GM21526 (cell line): ENCODE measurements around the gene TULP4.
"Not testable (repeated sequence)": the region's sequence is repeated elsewhere in the genome, so short reads cannot be mapped to it uniquely, and the experiment has no call there.

ENCODE experiments used
- ATAC-seq: cut with Tn5 transposase; IDR thresholded peaks from one replicate; pipeline ENCODE4 v1.9.1; 2021; ENCODE audit warnings: moderate library complexity; ENCODE audit not compliant: unreplicated experiment, low FRiP score

The TULP4 gene

DNA sequence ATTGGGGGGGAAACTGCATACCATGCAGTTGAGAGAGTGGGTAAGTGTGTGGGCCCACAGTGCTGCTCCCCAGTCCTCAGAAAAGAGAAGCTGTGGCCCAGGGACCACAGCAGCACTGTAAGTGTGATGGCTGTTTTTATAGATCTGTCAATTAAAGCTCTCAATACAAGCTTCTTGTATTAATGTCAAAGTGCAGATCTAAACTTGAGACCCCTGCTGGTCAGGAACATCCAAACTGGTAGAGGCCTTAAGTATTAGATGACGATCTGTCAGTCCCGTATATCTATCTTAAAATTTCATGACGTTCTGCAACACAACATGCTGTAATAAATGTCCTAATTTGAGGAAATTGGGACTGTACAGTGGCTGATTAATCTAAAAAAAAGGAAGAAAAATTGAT lies 74.8 kb downstream of the TULP4 start:
- no peak for ATAC-seq

DNA sequence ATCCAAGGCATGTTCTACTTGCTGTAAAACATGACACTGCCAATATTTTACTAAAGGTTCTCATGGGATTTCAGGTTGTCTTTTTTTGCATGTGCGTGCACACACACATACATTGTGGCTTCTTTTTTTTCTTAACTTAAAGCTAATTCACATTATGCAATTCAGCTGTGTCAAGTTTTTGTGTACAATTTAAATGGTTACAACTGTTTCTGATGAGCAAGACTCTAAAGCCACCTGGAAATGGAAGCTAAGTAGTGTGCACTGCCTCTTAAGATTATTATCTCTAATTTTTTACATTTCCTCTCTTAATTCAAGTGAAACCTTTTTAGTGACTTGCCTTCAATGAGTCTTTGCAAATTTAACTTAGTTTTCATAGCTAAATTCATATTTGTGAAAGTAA lies 75.3 kb downstream of the TULP4 start:
- ATAC-seq = no peak

DNA sequence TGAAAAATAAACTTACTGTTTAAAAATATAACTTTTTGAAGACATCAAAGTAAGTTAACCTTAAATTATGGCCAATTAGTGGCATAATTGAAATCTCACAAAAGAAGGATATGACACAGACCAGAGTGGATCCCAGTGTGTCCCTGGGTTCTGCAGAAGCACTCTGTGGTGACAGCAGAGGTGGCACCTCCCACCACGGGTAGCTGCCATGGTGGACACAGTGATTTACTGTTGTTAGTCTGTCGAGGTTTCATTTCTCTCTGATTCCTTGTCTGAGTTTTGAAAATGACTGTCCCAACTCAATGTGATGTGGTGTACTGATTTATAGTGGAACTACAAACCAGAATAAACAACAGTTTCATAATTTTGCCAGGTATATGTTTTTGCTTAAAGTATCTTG lies 76.5 kb downstream of the TULP4 start:
- ATAC-seq = no peak

DNA sequence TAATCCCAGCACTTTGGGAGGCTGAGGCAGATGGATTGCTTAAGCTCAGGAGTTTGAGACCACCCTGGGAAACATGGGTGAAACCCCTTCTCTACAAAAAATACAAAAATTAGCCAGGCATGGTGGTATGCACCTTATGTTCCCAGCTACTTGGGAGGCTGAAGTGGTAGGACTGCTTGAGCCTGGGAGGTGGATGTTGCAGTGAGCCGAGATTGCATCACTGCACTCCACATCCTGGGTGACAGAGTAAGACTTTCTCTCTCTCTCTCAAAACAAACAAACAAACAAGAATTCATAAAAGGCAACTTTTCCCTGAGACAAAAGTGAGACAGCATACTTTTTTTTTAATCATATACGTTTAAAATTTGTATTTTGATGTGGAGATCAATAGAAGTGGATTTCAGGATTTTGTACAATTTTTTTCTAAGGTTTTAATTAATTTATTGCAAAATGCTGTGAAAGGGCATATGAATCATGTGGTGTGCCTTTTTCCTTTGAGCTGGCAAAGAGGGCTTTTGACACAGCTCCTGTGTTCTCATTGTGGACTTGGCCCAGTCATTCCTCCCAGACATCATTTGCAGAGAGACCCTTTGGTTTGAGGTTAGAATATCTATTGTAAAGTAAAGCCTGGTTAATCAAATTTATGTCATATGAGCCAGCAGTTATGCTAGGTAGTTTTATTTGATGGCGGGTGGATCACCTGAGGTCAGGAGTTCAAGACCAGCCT lies 77.1 kb downstream of the TULP4 start:
- no peak for ATAC-seq

DNA sequence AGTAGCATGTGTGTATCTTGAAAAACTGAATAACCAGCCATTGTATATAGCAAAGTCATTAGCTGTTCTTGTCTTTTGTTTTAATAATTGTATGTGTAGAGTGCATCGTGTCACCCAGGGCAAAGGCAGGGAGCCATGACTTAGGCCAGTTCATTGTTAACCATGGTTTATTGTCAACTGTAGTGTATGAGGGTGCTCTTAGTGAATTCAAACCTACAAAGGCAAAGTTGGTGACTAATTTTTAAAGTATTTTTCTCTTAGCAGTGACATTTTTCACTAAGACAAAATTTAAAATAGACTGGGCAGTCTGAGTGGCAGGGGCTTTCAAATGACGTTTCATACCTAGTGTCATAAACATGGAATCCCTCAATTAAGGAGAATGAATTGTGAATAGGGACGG lies 79.0 kb downstream of the TULP4 start:
- ATAC-seq = no peak

DNA sequence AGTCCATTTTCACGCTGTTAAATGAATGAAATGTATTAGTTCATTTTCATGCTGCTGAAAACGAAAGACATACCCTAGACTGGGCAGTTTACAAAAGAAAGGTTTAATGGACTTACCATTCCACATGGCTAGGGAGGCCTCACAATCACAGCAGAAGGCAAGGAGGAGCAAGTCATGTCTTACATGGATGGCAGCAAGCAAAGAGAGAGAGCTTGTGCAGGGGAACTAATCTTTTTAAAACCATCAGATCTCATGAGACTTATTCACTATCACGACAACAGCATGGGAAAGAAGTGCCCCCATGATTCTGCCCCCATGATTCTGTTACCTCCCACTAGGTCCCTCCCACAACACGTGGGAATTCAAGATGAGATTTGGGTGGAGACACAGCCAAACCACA lies 79.7 kb downstream of the TULP4 start:
- ATAC-seq = not testable (repeated sequence)

DNA sequence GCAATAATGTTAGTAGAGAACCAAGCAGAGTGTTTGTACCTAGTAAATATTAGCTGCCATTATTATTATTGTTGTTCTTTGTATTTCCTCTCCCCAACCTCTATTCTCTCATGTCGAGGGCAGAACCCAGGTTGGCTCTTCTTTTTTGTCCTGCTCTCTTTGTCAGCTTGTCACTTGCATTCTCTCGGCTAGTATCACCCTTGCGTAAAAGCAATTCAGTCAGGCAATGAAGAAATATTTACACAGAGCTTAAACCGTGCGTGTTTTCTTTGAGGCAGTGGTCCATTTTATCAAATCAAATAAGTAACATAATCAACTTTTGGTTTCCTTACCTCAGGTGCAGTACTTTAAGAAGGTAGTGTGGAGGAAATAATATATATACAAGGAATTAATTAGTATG lies 83.9 kb downstream of the TULP4 start:
- ATAC-seq = no peak

DNA sequence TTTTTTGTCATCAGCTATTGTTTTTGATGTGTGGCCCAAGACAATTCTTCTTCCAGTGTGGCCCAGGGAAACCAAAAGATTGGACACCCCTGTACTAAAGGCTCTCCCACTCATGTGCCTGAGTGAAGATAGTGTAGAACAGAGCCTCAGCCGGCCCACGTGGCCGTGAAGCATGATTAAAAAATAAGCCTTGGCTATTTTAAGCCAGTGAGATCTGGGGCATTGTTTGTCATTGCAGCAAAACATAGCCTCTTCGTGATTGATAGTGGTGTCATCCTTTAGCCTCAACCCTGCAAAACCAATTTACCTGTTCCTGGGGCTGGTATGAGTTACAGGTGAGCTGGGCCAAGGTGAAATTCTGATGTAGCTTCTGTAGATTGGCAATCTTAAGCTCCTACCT lies 85.3 kb downstream of the TULP4 start:
- no peak for ATAC-seq

DNA sequence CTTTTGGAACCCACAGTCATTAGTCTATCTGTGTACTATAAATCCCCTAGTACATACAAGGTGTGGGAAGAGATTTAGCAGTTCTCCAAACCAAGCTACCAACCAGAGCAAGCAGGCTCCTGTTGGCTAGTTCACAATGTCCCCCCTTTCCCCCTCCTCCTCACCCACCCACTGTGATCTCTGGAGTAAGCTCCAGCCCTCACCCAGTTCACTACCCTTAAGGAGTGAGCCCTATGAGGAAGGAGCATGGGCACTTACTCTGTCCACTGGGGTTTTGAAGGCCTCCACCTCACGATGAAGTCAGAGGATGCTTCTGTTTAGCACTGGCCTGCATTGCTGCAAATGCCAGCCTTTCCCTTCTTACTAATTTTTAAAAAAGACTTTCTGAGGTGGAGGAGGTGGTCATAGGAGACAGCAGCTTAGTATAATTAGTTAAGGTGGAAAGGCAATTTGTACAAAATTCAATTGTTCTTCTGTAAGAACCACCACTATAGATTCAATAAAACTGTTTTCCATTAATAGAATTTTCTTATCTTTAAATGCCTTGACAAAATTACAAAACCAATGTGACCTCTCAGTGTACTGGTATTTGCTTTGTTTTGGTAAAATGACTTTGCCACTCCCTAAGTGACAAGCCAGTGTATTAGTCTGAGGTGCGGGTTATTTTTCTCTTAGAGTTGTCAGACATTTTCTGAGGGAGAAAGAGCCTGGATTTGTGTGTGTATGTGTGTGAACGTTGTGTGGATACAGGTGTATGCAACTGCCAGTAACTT lies 86.2 kb downstream of the TULP4 start:
- ATAC-seq = no peak

DNA sequence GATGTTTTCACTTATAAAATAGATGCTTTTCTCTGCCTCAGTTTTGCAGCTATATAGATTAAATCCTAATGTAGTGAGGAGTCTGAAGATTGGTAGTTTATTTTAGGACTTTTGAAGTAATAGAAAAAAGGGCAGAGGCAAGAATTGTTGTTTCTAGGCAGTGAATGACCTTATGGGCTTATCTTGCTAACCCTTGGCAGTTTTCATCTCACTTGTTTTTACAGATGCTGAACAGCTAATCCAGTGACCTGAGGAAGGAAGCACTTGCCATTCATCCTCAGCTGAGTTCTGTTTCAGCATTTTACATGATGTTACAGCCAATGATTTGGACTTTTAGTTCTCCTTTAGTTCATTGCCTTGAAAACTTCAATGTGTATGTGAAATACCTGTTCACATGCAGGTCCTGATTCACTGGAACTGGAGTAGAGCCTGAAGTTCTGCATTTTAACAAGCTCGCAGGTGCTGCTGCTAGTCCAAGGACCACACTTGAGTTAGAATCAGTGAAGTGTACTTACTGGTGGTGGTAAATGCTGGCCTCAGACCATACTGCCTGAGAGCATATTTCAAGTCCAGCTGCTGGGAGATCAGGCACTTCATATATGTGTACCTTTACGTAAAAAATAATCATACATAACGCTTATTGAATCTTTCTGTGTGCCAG lies 86.9 kb downstream of the TULP4 start:
- no peak for ATAC-seq

DNA sequence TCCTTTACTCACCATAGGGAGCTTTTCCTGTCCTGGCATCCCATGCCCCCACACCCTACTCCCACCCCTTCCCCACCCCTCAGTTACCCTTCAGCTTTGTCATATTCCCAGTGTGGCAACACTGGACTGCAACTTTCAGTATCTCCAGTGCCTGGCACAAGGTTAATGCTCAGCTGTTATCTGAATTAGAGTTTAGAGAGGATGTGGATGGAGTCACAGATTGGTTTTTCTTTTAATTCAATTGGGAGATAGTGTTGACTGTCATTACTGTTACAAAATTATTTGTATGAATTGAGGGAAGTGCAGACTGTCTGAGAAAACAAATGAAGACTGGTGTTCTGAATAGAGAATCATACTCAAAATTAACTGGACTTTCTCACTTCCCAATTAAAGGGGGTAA lies 89.9 kb downstream of the TULP4 start:
- ATAC-seq = no peak

DNA sequence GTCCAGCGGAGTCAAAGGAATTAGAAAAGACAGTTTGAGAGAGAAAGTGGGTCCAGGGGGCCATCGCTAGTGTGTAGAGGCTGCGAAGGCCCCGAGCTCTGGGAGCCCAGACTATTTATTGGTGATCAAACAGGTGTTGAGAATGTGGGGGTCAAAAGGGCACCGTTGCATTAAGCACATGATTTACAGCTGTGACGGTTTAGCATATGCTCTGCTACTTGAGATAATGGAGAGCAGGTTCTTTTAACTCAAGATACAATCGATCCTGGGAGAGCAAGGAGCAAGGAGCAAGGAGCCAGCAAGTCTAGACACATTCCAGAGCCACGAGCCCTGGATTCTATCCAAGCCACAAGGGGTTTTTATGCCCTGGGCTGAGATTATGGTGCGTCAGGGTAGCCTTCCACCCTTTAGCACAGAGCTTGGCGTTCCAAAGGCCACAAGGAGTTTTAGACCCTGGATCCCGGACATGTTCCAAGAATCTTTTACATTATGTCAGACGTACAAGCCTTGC lies 93.1 kb downstream of the TULP4 start:
- ATAC-seq = not testable (repeated sequence)

DNA sequence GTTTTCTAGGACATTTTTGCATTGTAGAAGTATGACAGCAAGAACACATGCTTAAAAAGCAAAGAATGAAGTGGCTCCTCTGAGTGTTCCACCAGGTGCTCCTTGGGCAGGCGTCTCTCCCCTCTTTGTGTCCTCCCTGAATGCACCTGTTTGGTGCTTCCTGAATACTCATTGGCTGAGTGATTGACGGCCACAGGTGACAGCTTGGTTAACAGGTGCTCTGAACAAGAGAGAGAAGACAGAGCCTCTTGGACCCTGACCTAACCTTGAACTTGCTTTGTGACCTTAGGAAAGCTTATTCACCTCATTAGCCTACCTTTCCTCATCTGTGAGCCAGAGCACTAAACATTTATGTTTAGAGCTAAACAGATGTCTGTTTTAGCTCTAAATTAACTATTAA lies 93.7 kb downstream of the TULP4 start:
- no peak for ATAC-seq

DNA sequence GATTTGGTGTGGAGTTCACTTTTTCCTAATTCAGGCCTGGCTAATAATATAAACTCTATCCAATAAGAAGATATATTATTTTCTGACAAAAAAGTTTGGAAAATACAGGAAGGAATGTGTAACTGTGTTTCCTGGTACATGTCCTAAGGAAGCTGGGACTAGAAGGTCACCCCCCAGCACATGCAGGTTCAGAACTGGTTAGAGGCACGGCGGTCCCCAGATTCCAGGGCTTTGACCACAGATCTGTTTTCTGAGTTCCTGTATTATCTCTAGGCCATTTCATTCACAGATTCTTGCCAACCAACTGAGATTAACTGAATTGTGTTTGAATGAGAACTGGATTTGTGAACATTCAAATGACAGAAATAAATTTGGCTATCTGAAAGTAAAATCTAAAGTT lies 94.5 kb downstream of the TULP4 start:
- no peak for ATAC-seq

DNA sequence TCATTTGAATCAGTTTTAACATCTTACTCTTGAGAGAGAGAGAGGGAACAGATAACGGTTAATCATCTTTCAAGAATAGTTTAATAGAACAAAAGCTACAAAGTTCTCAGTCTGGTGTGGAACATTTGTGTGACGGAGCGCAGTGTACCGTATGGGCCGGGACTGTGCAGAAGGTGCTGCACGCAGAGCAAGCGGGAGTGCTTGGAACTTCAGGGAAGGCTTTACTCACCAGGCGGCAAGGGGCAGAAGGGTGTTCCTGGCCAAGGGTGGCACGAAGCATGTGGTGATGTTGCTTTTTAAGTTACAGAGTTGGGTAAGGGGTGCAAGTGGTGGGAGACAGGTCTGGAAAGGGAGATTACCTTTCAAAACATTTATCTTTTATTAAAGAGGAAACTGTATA lies 95.7 kb downstream of the TULP4 start:
- ATAC-seq = no peak

DNA sequence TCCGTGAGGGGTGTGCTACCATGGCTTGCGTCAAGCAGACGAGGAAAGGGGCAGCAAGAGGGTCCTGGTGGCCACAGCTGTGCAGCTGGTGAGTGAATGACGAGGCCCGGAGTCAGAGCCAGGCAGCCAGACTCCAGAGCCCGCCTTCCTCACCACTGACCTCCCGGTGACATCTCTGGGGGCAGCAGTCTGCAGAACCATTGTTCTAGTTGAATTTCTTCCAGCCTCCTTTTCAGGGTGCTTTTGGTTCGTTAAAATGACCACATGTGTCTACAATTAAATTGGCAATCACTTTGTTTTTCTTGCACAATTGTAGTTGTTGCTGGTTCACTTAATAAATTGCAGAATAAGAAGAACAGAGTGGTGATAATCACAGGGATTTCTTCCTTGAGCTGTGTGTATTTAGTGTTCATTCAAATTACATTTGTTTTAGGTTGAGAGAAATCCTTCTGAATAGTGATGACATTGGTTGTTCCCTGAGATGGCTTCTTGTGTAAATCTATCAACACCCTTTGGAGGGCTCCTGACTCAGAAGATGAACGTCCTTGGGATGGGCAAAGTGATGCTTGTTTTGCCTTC lies 96.4 kb downstream of the TULP4 start:
- no peak for ATAC-seq

DNA sequence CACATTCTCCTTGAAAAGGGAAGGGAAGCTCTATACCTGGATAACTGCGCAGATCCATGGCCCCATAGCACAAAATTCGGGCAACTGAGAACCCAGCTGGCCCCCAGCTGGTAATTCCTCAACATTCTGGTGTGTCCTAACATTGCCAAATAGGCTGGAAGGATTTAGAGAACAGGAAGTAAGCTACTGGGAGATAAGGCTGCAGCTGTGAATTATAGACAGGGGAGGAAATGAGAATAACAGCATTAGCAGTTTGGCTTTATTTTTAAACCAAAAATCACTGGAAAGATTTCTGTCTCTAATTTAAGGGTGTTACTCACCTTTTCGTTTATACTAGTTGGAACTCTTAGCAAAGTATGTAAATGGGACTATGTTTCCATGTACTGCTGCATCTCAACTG lies 97.2 kb downstream of the TULP4 start:
- ATAC-seq = no peak

DNA sequence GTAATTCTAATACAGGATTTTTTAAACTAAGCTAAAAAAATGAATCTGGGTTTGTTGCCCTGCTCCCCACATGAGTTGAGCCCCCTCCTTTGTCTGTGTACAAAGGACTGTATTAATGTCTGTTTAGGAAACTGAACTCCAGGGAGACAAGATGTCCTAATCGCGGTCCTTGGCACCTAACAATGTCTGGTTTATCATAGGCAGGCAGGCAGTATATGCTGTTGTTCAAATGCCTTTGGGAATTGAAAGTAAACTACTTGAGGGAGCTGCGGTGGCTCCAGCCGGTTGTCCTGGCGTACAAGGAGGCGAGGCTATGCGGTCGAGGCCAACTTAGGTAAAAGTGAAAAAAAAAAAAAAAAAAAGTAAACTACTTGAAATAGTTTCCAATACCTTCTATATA lies 98.5 kb downstream of the TULP4 start:
- no peak for ATAC-seq

DNA sequence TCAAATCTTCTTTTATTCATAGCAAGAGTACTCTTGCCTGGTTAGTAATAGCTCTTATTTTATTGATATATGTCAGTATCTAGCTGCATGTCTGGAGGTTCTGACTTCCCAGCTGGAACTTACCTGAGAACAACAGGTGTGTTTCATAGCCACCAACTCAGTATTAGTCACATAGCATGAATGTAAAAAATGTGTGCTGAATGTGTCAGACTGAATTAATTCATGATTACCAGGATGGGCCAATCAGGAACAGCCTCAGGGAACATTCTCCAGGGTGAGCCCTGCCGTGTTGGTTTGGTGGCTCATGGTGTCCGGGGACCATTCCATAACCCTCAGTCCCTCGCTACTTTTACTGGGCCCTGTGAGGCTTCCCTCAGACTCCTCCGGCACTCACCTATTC lies 99.7 kb downstream of the TULP4 start:
- no peak for ATAC-seq

DNA sequence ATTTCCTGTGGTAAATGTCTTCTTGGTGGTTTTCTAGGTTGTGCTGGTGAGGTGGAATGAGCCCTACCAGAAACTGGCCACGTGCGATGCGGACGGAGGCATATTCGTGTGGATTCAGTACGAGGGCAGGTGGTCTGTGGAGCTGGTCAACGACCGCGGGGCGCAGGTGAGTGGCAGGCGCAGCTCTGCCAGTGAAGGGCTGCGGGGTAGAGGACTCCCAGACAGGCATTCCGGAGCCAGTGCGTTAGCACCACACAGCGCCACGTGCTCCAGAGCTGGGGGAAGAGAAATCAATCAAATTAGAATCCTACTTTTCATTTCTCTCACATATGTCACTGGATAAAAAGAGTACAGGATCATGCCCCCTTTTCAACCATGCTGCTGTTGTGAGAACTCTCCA lies 100.8 kb downstream of the TULP4 start:
- no peak for ATAC-seq
